ENCODE data around the gene ABHD16B.

DNA sequence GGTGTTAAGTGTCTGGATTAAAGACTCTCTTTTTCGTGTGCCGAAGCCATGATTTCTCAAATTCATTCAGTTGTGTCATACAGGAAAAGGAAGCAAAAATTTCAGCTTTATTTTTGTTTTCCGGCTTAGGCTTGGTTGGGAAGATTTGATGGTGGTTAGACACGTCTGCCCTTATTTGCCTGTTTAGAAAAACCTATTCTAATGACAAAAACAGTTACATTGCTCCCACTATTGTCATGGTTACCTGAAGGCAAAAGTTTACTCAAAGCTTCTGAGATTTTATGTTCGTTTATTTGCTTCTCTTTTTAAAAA lies 34.6 kb downstream of the ABHD16B start:
- TF ChIP-seq, protein P1, sequence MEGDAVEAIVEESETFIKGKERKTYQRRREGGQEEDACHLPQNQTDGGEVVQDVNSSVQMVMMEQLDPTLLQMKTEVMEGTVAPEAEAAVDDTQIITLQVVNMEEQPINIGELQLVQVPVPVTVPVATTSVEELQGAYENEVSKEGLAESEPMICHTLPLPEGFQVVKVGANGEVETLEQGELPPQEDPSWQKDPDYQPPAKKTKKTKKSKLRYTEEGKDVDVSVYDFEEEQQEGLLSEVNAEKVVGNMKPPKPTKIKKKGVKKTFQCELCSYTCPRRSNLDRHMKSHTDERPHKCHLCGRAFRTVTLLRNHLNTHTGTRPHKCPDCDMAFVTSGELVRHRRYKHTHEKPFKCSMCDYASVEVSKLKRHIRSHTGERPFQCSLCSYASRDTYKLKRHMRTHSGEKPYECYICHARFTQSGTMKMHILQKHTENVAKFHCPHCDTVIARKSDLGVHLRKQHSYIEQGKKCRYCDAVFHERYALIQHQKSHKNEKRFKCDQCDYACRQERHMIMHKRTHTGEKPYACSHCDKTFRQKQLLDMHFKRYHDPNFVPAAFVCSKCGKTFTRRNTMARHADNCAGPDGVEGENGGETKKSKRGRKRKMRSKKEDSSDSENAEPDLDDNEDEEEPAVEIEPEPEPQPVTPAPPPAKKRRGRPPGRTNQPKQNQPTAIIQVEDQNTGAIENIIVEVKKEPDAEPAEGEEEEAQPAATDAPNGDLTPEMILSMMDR (IDR thresholded peaks at IDR 0.05): no peak
- TF ChIP-seq POLR2A (IDR thresholded peaks at IDR 0.05): no peak

All from Peyer's patch (tissue), 4 donors.